H1 (cell line): ENCODE results near the gene ATP6V0E2. TPM values are rescaled to one million over a fixed set of nuclear protein-coding genes. Genes with fewer than 3 reads are reported as not detected.

Source experiments
- CTCF ChIA-PET: fragments of 300-600 bp; sonication (Branson Sonifier 250); formaldehyde crosslinking; loops from one replicate; lab custom pipeline; 2021; ENCODE audit not compliant: partially characterized antibody; lab: Charles Lee
- POLR2A ChIA-PET: fragments of 300-600 bp; sonication (Branson Sonifier 250); formaldehyde crosslinking; loops from one replicate; lab custom pipeline; 2021; ENCODE audit warnings: inconsistent platforms; ENCODE audit not compliant: partially characterized antibody; lab: Charles Lee
- DNase-seq, 2 experiments: peaks; one replicate each; pipeline versions ENCODE4 v3.0.0 to v3.0.0-alpha.2; 2010 to 2022; ENCODE audit warnings: low spot score in 2 of 2, low read depth in 1 of 2, mixed read lengths in 1 of 2
- FAIRE-seq: peaks from 2 replicates; lab custom pipeline; 2011; peaks lifted over from hg19 to GRCh38; lab: Jason Lieb, UNC
- H2AFZ ChIP-seq: 2 replicates; pipeline ENCODE4 v1.8.1; 2012; ENCODE audit warnings: low read length, inconsistent platforms
- H2AK5ac ChIP-seq: 2 replicates; pipeline ENCODE4 v1.6.1; 2013; ENCODE audit warnings: low read depth, low read length
- H2BK120ac ChIP-seq: replicated peaks from 2 replicates; pipeline ENCODE3; 2013; ENCODE audit warnings: low read depth, low read length, inconsistent platforms
- H2BK12ac ChIP-seq: 2 replicates; pipeline ENCODE4 v1.6.1; 2013; ENCODE audit warnings: low read depth, low read length
- H2BK15ac ChIP-seq: 2 replicates; pipeline ENCODE4 v1.6.1; 2013; ENCODE audit warnings: low read length
- H2BK20ac ChIP-seq: 2 replicates; pipeline ENCODE4 v1.6.1; 2013; ENCODE audit warnings: low read length
- H2BK5ac ChIP-seq: 2 replicates; pipeline ENCODE4 v1.6.1; 2013; ENCODE audit warnings: low read depth, low read length
- H3K14ac ChIP-seq: 2 replicates; pipeline ENCODE4 v1.6.1; 2013; ENCODE audit warnings: inconsistent platforms; ENCODE audit not compliant: insufficient read length
- H3K18ac ChIP-seq: 2 replicates; pipeline ENCODE4 v1.6.1; 2013; ENCODE audit warnings: low read length; ENCODE audit errors: extremely low read depth
- H3K23ac ChIP-seq: 2 replicates; pipeline ENCODE4 v1.6.1; 2013; ENCODE audit warnings: inconsistent platforms; ENCODE audit not compliant: insufficient read length
- H3K23me2 ChIP-seq: 2 replicates; pipeline ENCODE4 v1.6.1; 2013; ENCODE audit warnings: low read depth, low read length
- H3K27ac ChIP-seq: 2 replicates; pipeline ENCODE4 v1.6.1; 2011; ENCODE audit warnings: low read depth, low read length, inconsistent platforms
- H3K27me3 ChIP-seq, 4 experiments: replicated peaks in 1 of 4; 1 replicate in 1 of 4; 2 replicates in 3 of 4; pipeline versions ENCODE4 v1.6.1 to v1.8.1; 2011 to 2013; ENCODE audit warnings: low read length in 3 of 4, mild to moderate bottlenecking in 3 of 4, inconsistent platforms in 2 of 4, mixed read lengths in 2 of 4, moderate library complexity in 1 of 4; ENCODE audit not compliant: control insufficient read depth in 3 of 4, insufficient read depth in 3 of 4; ENCODE audit errors: extremely low read depth in 1 of 4
- H3K36me3 ChIP-seq, 4 experiments: 2 replicates each; pipeline versions ENCODE4 v1.6.1 to v1.8.1; 2011 to 2013; ENCODE audit warnings: mild to moderate bottlenecking in 4 of 4, low read length in 3 of 4, moderate library complexity in 2 of 4, control low read depth in 1 of 4, inconsistent platforms in 1 of 4; ENCODE audit not compliant: insufficient read depth in 4 of 4, control insufficient read depth in 2 of 4
- H3K4ac ChIP-seq: replicated peaks from 2 replicates; pipeline ENCODE3; 2013; ENCODE audit warnings: low read length, low read depth, mixed read lengths, inconsistent platforms; ENCODE audit not compliant: insufficient read length
- H3K4me1 ChIP-seq, 4 experiments: replicated peaks in 1 of 4; 1 replicate in 1 of 4; 2 replicates in 3 of 4; pipeline versions ENCODE4 v1.6.1 to v1.8.1; 2011 to 2013; ENCODE audit warnings: low read length in 3 of 4, inconsistent platforms in 2 of 4, mixed read lengths in 1 of 4; ENCODE audit not compliant: insufficient read depth in 4 of 4, control insufficient read depth in 3 of 4
- H3K4me2 ChIP-seq, 2 experiments: 2 replicates each; pipeline versions ENCODE4 v1.6.1 to v1.8.1; 2011 to 2013; ENCODE audit warnings: low read depth in 2 of 2, low read length in 2 of 2, control low read depth in 1 of 2, inconsistent platforms in 1 of 2, mild to moderate bottlenecking in 1 of 2; ENCODE audit not compliant: insufficient read depth in 1 of 2
- H3K4me3 ChIP-seq, 4 experiments: fragments of 200-600, 300-600 bp in 1 of 4; sonication (generic), shearing (Covaris generic), sonication (Bioruptor Twin) in 1 of 4; 2 replicates each; pipeline versions ENCODE4 v1.5.1 to v1.8.1; 2011 to 2016; ENCODE audit warnings: low read length in 4 of 4, low read depth in 3 of 4, control low read depth in 2 of 4, inconsistent platforms in 2 of 4, mild to moderate bottlenecking in 2 of 4, mixed read lengths in 1 of 4, moderate library complexity in 1 of 4; ENCODE audit not compliant: insufficient read depth in 2 of 4; ENCODE audit errors: extremely low read depth in 1 of 4
- H3K56ac ChIP-seq: replicated peaks from 2 replicates; pipeline ENCODE3; 2013; ENCODE audit warnings: low read depth, mild to moderate bottlenecking, mixed read lengths, low read length, inconsistent platforms; ENCODE audit not compliant: insufficient read length
- H3K79me1 ChIP-seq: 2 replicates; pipeline ENCODE4 v1.6.1; 2013; ENCODE audit warnings: low read depth, low read length, control low read depth
- H3K79me2 ChIP-seq, 2 experiments: 2 replicates each; pipeline versions ENCODE4 v1.6.1 to v1.8.1; 2012 to 2013; ENCODE audit warnings: low read length in 2 of 2, mild to moderate bottlenecking in 2 of 2, inconsistent platforms in 1 of 2; ENCODE audit not compliant: insufficient read depth in 2 of 2, control insufficient read depth in 1 of 2
- H3K9ac ChIP-seq, 4 experiments: replicated peaks in 1 of 4; 1 replicate in 1 of 4; 2 replicates in 3 of 4; pipeline versions ENCODE4 v1.6.1 to v1.8.1; 2011 to 2013; ENCODE audit warnings: low read depth in 3 of 4, low read length in 3 of 4, control low read depth in 2 of 4, mild to moderate bottlenecking in 2 of 4, moderate library complexity in 2 of 4, inconsistent platforms in 1 of 4; ENCODE audit errors: extremely low read depth in 1 of 4
- H3K9me3 ChIP-seq, 2 experiments: 2 replicates each; pipeline versions ENCODE4 v1.6.1 to v1.8.1; 2012 to 2013; ENCODE audit warnings: mild to moderate bottlenecking in 2 of 2, moderate library complexity in 2 of 2, control low read depth in 1 of 2, inconsistent platforms in 1 of 2, low read depth in 1 of 2, low read length in 1 of 2, mixed read lengths in 1 of 2; ENCODE audit not compliant: insufficient read depth in 2 of 2
- H4K20me1 ChIP-seq, 2 experiments: replicated peaks in 1 of 2; 2 replicates each; pipeline versions ENCODE3 to v1.8.1; 2011 to 2013; ENCODE audit warnings: inconsistent platforms in 2 of 2, low read length in 2 of 2, mild to moderate bottlenecking in 1 of 2; ENCODE audit not compliant: insufficient read depth in 2 of 2, control insufficient read depth in 1 of 2
- H4K5ac ChIP-seq: 2 replicates; pipeline ENCODE4 v1.6.1; 2013; ENCODE audit warnings: low read length, low read depth, mixed read lengths, inconsistent platforms; ENCODE audit not compliant: insufficient read length
- H4K8ac ChIP-seq: 2 replicates; pipeline ENCODE4 v1.8.0; 2013; ENCODE audit warnings: mild to moderate bottlenecking, moderate library complexity, low read length, inconsistent platforms; ENCODE audit not compliant: insufficient read depth; ENCODE audit errors: extremely low read depth
- H4K91ac ChIP-seq: replicated peaks from 2 replicates; pipeline ENCODE3; 2013; ENCODE audit warnings: low read length, mixed read lengths, inconsistent platforms; ENCODE audit not compliant: insufficient read length
- CHD1 ChIP-seq: IDR thresholded peaks from 2 replicates; pipeline ENCODE4 v1.6.1; 2012; ENCODE audit warnings: low read depth, low read length, improper control_type of control experiment
- CTCF ChIP-seq, 3 experiments: IDR thresholded peaks; 1 replicate in 2 of 3; 2 replicates in 1 of 3; pipeline versions ENCODE4 v1.5.1 to v1.6.1; 2011; ENCODE audit warnings: low read length in 3 of 3, mild to moderate bottlenecking in 3 of 3, inconsistent platforms in 2 of 3, low read depth in 1 of 3, moderate library complexity in 1 of 3; ENCODE audit not compliant: insufficient read depth in 1 of 3; ENCODE audit errors: control extremely low read depth in 1 of 3
- EGR1 ChIP-seq: IDR thresholded peaks from 2 replicates; pipeline ENCODE4 v1.6.1; 2011; ENCODE audit warnings: low read depth, low read length, borderline replicate concordance
- EP300 ChIP-seq, 2 experiments: IDR thresholded peaks; 1 replicate in 1 of 2; 2 replicates in 1 of 2; pipeline ENCODE4 v1.6.1; 2011 to 2012; ENCODE audit warnings: low read depth in 2 of 2, low read length in 2 of 2, mild to moderate bottlenecking in 2 of 2, borderline replicate concordance in 1 of 2, inconsistent platforms in 1 of 2, moderate library complexity in 1 of 2
- JUND ChIP-seq: IDR thresholded peaks from 2 replicates; pipeline ENCODE4 v1.6.1; 2011; ENCODE audit warnings: mild to moderate bottlenecking, improper control_type of control experiment, low read length
- KDM1A ChIP-seq: fragments of 200-600, 300-600 bp; sonication (generic); IDR thresholded peaks from 2 replicates; pipeline ENCODE4 v1.7.1; 2016; ENCODE audit warnings: mild to moderate bottlenecking, low read length, borderline replicate concordance
- RAD21 ChIP-seq, 2 experiments: IDR thresholded peaks in 1 of 2; conservative IDR thresholded peaks in 1 of 2; 2 replicates each; pipeline ENCODE4 v1.6.1; 2011; ENCODE audit warnings: low read depth in 2 of 2, low read length in 2 of 2, improper control_type of control experiment in 1 of 2, inconsistent platforms in 1 of 2, mild to moderate bottlenecking in 1 of 2, moderate library complexity in 1 of 2
- YY1 ChIP-seq: IDR thresholded peaks from 2 replicates; pipeline ENCODE4 v1.6.1; 2011; ENCODE audit warnings: low read depth, mild to moderate bottlenecking, low read length
- WGBS, 2 experiments: shearing (Covaris generic) in 1 of 2; methylation state at CpG; one replicate each; pipeline versions ENCODE4 v1.1.6 to v1.1.7; 2013 to 2015; ENCODE audit warnings: low lambda C conversion rate in 2 of 2, mixed read lengths in 2 of 2, inconsistent platforms in 1 of 2, low coverage in 1 of 2, missing lambda C conversion rate in 1 of 2; ENCODE audit not compliant: insufficient replicate concordance in 2 of 2, insufficient coverage in 1 of 2, insufficient read length in 1 of 2; ENCODE audit errors: extremely low coverage in 1 of 2, missing lambda C conversion rate in 1 of 2; 5-methylcytosine and 5-hydroxymethylcytosine counted together
- polyA plus RNA-seq, 7 experiments: library from polyadenylated mRNA; depleted of rRNA in 3 of 7; stranded (reverse) in 5 of 7; unstranded in 2 of 7; fragments of >200 nt in 5 of 7; fragments of 200-250 nt in 2 of 7; gene quantifications; 1 replicate in 5 of 7; 2 replicates in 1 of 7; 4 replicates in 1 of 7; pipeline versions ENCODE4 v1.2.1 to v1.2.3, GENCODE V29; 2011 to 2013; ENCODE audit warnings: missing spikeins in 2 of 7, mixed read lengths in 2 of 7
- total RNA-seq: library from RNA; stranded (reverse); fragmentation: NEBNext Ultra II Directional; extraction: Animal tissue kit (Norgen Biotek cat#: 25700); gene quantifications from 2 replicates; pipeline ENCODE4 v1.2.1, GENCODE V29; 2021
- TF ChIP-seq, protein P1 (sequence below): IDR thresholded peaks from 2 replicates; pipeline ENCODE4 v1.6.1; 2012; ENCODE audit warnings: inconsistent platforms

ATP6V0E2 gene
- total and polyA plus RNA-seq, 2 of the 8 experiments (the other 6 are each of a cell fraction or from before 2014, with no cell fraction given), result 26.1 to 47.9 TPM

- WGBS, 2 experiments, result 57% methylated on average over 12 of the region's 12 CpGs; no CpG with 5 or more reads in 1 of the 2 experiments
- TF ChIP-seq EGR1 (peak; percentile 42; the same call in 1 of the 2 replicates), CHD1 (no peak), CTCF (IDR thresholded peaks at IDR 0.05; ENCODE audit: control extremely low read depth in 1 of 3, insufficient read depth in 1 of 3, low read depth in 1 of 3, low read length in 3 of 3) (peak; percentile 74 to 91 (median 88)), YY1 (peak; percentile 22; the same call in 1 of the 2 replicates), JUND (0 out of 2 replicates have a peak, but pooled peaks have one; percentile 25), RAD21 (IDR thresholded peaks at IDR 0.05 in 1 of 2, conservative IDR thresholded peaks at IDR 0.05 in 1 of 2; ENCODE audit: low read depth in 2 of 2, low read length in 2 of 2) (peak; percentile 93 to 95), EP300 (IDR thresholded peaks at IDR 0.05; ENCODE audit: borderline replicate concordance in 1 of 2, low read depth in 2 of 2, low read length in 2 of 2) (no peak), KDM1A (peak; percentile 29; the same call in 1 of the 2 replicates)
- TF ChIP-seq, protein P1, sequence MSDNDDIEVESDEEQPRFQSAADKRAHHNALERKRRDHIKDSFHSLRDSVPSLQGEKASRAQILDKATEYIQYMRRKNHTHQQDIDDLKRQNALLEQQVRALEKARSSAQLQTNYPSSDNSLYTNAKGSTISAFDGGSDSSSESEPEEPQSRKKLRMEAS, result 0 out of 2 replicates have a peak, but pooled peaks have one; percentile 25
- CTCF ChIA-PET, result interaction anchor here (0.7 to 7.0 kb wide), 22 partner anchors 9 to 161 kb away, joined by 3 to 68 read pairs (median 4); no protein-coding TSS in a partner anchor
Observed at GRCh38 chr7:149883452-149883861, 9.7 kb downstream of the ATP6V0E2 start.

More at GRCh38 chr7:149883452-149883861, 9.7 kb downstream of the ATP6V0E2 start:
- Histone ChIP-seq H3K79me1 (no peaks in the 10 kb centered on the region), H2BK15ac (peak overlapping the region; percentile 54; the same call in 1 of the 2 replicates), H3K9ac (no peak overlapping the region), H2BK5ac (no peak overlapping the region), H2BK20ac (no peak overlapping the region), H3K4ac (no peak overlapping the region), H3K4me2 (no peak overlapping the region), H3K18ac (0 out of 2 replicates have a peak overlapping the region, but pooled peaks have one; percentile 38), H3K56ac (no peak overlapping the region), H3K4me1 (peaks cover 5 to 9% (median 5%) of the 10 kb centered on the region in 4 experiments; a peak in 6 of 7 replicates), H4K20me1 (peaks cover 0 to 1% of the 10 kb centered on the region in 2 experiments), H2BK120ac (no peak overlapping the region), H2BK12ac (no peak overlapping the region), H3K79me2 (no peaks in the 10 kb centered on the region), H3K23ac (no peak overlapping the region), H2AK5ac (no peak overlapping the region), H2AFZ (no peak overlapping the region), H3K9me3 (no peaks in the 10 kb centered on the region), H3K14ac (no peak overlapping the region), H3K4me3 (no peak overlapping the region), H4K5ac (no peak overlapping the region), H3K27me3 (no peaks in the 10 kb centered on the region), H4K91ac (no peak overlapping the region), H4K8ac (peak overlapping the region; percentile 22; the same call in 1 of the 2 replicates), H3K36me3 (no peaks in the 10 kb centered on the region; a peak in 1 of 8 replicates), H3K23me2 (no peaks in the 10 kb centered on the region), H3K27ac (no peak overlapping the region)
- DNase-seq (peak; percentile 29 to 77), FAIRE-seq (peak; percentile 88)
- POLR2A ChIA-PET, result no interaction called here
